HG02970 (cell line): ENCODE results near the gene FARS2.

Source experiments
- ATAC-seq: cut with Tn5 transposase; IDR thresholded peaks from one replicate; pipeline ENCODE4 v1.9.1; 2021; ENCODE audit warnings: mild to moderate bottlenecking, moderate library complexity, moderate number of reproducible peaks; ENCODE audit not compliant: unreplicated experiment, low FRiP score

FARS2 gene

GRCh38 chr6:5520796-5521195, 259.5 kb downstream of the FARS2 start:
- no peak for ATAC-seq

GRCh38 chr6:5521322-5521721, 260.0 kb downstream of the FARS2 start:
- no peak for ATAC-seq

- ATAC-seq, result no peak
Observed at GRCh38 chr6:5522147-5522546, 260.8 kb downstream of the FARS2 start.

GRCh38 chr6:5524110-5524509, 262.8 kb downstream of the FARS2 start:
- no peak for ATAC-seq

DNA sequence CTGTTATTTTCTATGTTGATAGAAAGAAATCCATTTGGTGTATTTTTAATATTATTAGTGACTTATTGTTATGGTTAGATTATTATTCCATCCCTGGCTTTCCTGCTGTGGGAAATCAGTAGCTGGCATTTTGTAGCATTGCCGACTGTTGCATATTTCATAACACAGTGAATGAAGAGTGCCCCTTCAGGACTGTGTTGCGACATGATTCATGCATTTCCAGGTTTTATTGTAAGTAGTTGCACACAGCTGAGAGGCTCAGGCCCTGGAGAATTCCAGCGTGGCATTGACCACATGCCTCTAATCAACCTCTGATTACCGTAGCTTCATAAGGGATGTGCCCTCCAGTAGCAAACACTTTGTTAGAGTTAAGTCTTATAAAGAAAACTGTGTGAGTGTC, 263.9 kb downstream of the FARS2 start:
- ATAC-seq, result no peak

DNA sequence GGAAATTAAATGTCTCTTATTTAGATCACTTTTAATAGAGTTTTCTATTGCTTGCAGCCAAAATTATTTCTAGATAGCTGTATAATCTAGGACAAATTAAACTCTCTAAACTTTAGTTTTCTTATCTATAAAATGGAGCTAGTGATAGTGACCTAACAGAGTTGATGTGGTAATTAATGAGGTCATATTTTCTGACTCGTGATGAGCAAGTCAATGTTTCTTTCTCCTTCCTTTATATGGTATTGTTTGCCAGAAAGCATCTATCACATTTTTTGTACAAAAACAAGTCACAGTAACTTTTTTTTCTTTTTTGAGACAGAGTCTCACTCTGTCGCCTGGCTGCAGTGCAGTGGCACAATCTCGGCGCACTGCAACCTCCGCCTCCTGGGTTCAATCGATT, 267.7 kb downstream of the FARS2 start:
- ATAC-seq, result no peak

GRCh38 chr6:5529733-5530132, 268.4 kb downstream of the FARS2 start:
- no peak for ATAC-seq

DNA sequence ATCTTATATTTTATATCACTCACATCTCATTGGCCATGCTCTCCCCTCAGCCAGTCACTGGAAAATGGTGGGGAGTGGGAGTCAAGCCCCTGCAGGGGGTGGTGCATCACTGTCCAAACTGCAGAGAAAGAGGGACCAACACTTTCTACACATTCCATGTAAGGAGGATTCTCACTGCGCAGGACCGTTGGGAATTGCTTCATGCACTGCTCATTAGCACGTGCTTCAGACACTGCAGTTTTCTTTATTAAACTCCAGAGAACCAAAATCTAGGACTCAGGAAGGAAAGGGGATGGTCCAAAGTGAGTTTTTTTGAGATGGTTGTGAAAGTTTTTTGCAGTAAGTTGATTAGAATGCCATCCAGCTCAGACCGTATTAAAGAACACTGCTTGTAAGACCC, 269.8 kb downstream of the FARS2 start:
- ATAC-seq, result no peak

GRCh38 chr6:5531853-5532375, 270.6 kb downstream of the FARS2 start:
- ATAC-seq, result no peak

- ATAC-seq, result no peak
Observed at GRCh38 chr6:5532941-5533340, 271.6 kb downstream of the FARS2 start.

GRCh38 chr6:5534643-5535042, 273.3 kb downstream of the FARS2 start:
- ATAC-seq, result no peak

DNA sequence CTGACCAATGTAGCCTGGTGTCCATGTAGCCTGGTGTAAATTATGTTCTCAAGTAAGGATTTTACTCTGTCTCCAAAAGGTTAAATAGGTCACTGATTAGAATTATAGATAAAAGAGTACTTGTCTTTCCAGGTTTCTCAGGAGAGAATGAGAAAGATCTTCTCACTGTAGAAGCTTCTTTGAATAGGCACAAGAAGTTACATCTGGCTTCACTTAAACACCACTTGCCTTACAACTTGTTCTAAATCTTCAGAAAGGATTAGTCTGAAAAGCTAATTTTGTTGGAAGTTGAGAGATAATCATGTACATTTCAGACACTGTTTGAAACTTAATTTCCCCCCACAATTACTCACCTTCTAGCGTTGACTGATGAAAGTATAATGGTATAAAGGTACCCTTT, 275.3 kb downstream of the FARS2 start:
- no peak for ATAC-seq

GRCh38 chr6:5537132-5537531, 275.8 kb downstream of the FARS2 start:
- ATAC-seq, result no peak

DNA sequence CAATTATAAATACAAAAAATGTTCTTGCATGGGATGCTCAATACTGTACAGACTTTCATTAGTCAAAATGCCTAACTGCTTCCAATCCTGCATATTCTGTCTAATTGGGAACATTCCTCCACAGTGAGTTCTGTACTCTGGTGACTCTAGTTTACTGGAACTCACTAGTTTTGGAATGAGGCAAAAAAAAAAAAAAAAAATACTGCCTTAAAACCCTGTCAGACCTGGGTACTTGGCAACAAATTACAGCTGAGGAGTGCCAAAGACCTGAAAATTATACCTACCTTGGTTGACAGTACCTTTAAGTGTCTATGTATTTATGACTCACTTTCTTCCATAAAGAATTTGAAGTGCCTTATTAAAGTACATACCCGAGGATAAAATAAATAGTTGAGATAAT, 276.7 kb downstream of the FARS2 start:
- no peak for ATAC-seq

DNA sequence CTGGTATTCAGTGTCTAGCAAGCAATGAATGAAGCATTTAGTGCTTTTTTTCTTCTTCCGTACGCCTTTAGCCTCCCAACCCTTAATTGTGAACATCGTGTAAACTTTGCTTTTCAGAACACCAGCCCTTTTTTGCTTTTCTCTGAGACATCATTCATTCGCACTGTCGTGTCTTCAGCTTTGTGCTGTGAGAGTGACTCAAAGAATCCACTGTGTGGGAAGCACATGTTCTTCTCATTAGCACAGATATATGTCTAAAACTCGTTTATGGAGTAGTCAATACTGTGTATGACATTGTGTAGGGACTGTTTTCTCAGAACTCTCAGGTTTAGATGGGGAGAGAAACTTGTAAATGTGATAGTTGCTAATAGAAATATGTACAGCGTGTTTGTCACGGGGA, 279.1 kb downstream of the FARS2 start:
- no peak for ATAC-seq

DNA sequence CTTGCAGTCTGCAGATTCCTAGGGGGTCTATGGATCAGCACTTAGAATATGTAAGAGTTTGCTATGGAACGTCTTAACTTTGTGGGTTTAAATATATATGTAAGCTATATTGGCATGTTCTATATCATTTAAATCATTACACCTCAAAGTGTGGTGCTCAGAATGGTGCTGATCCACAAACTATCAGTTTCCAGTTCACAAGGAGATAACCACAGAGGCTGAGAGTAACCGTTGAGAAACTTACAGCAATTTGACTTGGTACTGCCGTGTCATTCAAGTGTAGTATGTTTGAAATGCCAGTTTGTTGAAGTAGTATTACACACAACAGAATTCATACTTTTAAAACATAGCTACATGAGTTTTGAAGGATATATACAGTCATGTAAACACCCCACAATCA, 279.7 kb downstream of the FARS2 start:
- no peak for ATAC-seq

- ATAC-seq, result no peak
Observed at GRCh38 chr6:5541751-5542432, 280.6 kb downstream of the FARS2 start.

- ATAC-seq, result no peak
Observed at GRCh38 chr6:5547556-5547955, 286.2 kb downstream of the FARS2 start.

DNA sequence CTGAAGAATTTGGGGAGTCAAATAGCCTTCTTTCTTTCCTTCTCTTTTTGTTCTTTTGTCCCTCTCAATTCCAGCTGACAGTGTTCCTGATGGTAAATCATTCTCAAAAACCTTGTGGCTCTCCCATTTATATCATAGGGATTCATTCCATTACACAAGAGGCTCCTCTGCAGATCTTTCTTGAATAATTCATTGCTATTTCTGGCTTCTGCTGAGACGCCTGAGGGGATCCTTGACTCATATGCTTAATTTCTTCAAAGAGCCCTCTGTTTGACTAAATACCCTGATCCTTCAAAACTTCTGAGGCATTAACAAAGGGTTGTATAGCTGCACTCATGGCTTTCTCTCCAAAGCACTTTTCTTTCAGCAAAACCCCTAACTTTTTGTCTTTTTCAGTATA, 289.3 kb downstream of the FARS2 start:
- no peak for ATAC-seq

DNA sequence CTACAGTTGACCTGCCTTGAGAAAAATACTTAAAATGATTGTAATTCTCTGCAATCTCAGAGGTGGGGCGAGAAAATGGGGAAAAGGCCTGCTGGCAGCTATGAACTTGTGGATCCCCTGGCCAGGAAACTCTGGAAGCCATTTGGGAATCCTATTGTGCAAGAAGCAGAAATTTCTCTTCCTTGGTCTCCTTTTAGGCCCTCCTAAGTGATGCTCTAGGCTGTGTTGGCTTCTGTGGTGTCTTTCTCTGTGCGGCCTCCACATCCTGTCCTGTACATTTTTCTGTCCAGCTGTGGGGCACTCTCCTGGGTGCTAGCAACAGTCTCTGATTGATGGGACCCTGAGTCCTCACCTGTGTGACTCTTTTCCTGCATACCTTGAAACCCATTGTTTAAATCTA, 290.9 kb downstream of the FARS2 start:
- no peak for ATAC-seq

DNA sequence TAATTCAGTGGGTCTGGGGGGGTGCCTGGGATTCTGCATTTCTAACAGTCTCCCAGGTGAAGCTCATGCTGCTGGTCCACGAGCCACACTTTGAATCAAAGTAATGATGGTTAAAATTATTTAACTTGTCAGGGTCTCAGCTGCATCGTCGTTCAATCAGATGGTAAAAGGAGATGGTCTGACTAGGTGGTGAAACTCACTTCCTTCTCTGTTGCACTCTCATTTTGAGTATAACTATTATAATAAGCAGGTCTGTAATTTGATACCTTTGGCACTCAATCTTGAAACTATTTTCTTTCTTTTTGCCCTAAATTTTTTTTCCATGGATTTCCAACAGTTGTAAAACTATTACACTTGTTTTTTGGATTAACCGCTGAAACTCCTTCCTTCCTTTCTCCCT, 292.5 kb downstream of the FARS2 start:
- ATAC-seq, result no peak

DNA sequence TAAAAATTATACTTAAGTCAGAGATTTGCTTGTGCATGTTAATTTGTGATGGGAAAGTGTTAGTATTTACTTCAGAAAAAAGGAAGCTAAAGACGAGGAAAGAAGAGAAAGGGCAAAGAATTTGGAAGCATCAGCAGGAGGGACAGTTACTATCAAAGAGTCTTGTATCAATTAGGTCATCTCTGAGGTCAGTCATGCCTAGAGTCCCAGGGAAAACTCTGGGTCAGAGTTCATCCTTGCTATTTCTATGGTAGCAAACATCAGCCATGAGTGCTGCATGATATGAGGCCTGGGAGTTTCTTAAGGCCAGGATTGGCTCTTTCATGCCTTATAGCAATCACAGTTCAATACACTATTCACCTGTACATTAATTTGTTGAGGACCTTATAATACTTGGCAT, 292.9 kb downstream of the FARS2 start:
- no peak for ATAC-seq

- no peak for ATAC-seq
Observed at GRCh38 chr6:5556011-5556410, 294.7 kb downstream of the FARS2 start.
